GM21526 (cell line): ENCODE data around the gene HECW1.

ENCODE experiments used
- ATAC-seq: cut with Tn5 transposase; IDR thresholded peaks from one replicate; pipeline ENCODE4 v1.9.1; 2021; ENCODE audit warnings: moderate library complexity; ENCODE audit not compliant: unreplicated experiment, low FRiP score

Gene HECW1

GRCh38 chr7:43300121-43300520 lies 187.7 kb downstream of the HECW1 start:
- ATAC-seq = no peak

- ATAC-seq = no peak
Measured at GRCh38 chr7:43302211-43302711, 189.8 kb downstream of the HECW1 start.

GRCh38 chr7:43302773-43303460 lies 190.5 kb downstream of the HECW1 start:
- ATAC-seq = no peak

GRCh38 chr7:43303740-43304241 lies 191.3 kb downstream of the HECW1 start:
- no peak for ATAC-seq

GRCh38 chr7:43306404-43306803 lies 194.0 kb downstream of the HECW1 start:
- no peak for ATAC-seq

- no peak for ATAC-seq
Measured at GRCh38 chr7:43307522-43307921, 195.1 kb downstream of the HECW1 start.

GRCh38 chr7:43308913-43309705 lies 196.7 kb downstream of the HECW1 start:
- no peak for ATAC-seq

- ATAC-seq = no peak
Measured at GRCh38 chr7:43309706-43310022, 197.2 kb downstream of the HECW1 start.

GRCh38 chr7:43311052-43311451 lies 198.6 kb downstream of the HECW1 start:
- ATAC-seq = no peak

GRCh38 chr7:43311694-43312093 lies 199.2 kb downstream of the HECW1 start:
- ATAC-seq = no peak

GRCh38 chr7:43313628-43314378 lies 201.4 kb downstream of the HECW1 start:
- no peak for ATAC-seq

- ATAC-seq = peak; percentile 44
Measured at GRCh38 chr7:43314379-43315158, 202.1 kb downstream of the HECW1 start.

GRCh38 chr7:43317075-43317474 lies 204.6 kb downstream of the HECW1 start:
- no peak for ATAC-seq

GRCh38 chr7:43318188-43318770 lies 205.8 kb downstream of the HECW1 start:
- ATAC-seq = no peak

- ATAC-seq = no peak
Measured at GRCh38 chr7:43325595-43325994, 213.1 kb downstream of the HECW1 start.

GRCh38 chr7:43328336-43328735 lies 215.9 kb downstream of the HECW1 start:
- ATAC-seq = no peak

- ATAC-seq = no peak
Measured at GRCh38 chr7:43328785-43329380, 216.4 kb downstream of the HECW1 start.

GRCh38 chr7:43332193-43332796 lies 219.8 kb downstream of the HECW1 start:
- no peak for ATAC-seq

- no peak for ATAC-seq
Measured at GRCh38 chr7:43337191-43337590, 224.7 kb downstream of the HECW1 start.
